ENCODE results near the gene CEP350.

DNA sequence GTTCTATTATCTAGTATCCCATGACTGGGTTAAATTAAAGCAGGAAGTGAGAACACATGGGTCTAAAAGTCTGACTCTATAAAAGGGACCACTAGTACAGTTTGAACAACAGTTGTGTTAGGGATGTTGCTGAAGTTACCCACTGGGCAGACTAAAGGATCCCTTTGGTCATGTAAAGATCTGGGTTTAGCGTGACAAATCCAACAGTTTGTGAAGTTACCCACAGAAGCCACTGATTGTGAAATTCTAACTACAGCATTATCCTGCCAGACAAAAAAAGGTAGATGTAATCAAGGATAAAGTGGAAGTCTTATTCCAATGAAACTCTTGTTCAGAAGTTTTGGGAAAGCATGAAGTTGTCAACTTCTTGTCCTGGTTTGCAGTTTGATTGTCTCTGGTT lies 205.7 kb downstream of the CEP350 start:
- no peak for TF ChIP-seq SPI1 (IDR thresholded peaks at IDR 0.05; ENCODE audit: borderline replicate concordance, insufficient read depth, low read depth, low read length)
- no peak for TF ChIP-seq FOXK2 (IDR thresholded peaks at IDR 0.05)
- no peak for TF ChIP-seq CTCF (IDR thresholded peaks at IDR 0.05 in 2 of 3, conservative IDR thresholded peaks at IDR 0.05 in 1 of 3; ENCODE audit: control insufficient read depth in 2 of 3, extremely low read depth in 1 of 3, insufficient read depth in 1 of 3, low read depth in 3 of 3, low read length in 3 of 3)
- TF ChIP-seq MYC (IDR thresholded peaks at IDR 0.05; ENCODE audit: insufficient read depth, insufficient read length, insufficient replicate concordance, low read length, severe bottlenecking): no peak
- no peak for TF ChIP-seq TARDBP (IDR thresholded peaks at IDR 0.05; ENCODE audit: borderline replicate concordance)
- no peak for TF ChIP-seq POLR2AphosphoS5 (IDR thresholded peaks at IDR 0.05; ENCODE audit: low read length)
- TF ChIP-seq, protein P1, sequence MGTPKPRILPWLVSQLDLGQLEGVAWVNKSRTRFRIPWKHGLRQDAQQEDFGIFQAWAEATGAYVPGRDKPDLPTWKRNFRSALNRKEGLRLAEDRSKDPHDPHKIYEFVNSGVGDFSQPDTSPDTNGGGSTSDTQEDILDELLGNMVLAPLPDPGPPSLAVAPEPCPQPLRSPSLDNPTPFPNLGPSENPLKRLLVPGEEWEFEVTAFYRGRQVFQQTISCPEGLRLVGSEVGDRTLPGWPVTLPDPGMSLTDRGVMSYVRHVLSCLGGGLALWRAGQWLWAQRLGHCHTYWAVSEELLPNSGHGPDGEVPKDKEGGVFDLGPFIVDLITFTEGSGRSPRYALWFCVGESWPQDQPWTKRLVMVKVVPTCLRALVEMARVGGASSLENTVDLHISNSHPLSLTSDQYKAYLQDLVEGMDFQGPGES (IDR thresholded peaks at IDR 0.05): no peak
- TF ChIP-seq GABPA (IDR thresholded peaks at IDR 0.05; ENCODE audit: low read depth): no peak
- TF ChIP-seq CEBPB (IDR thresholded peaks at IDR 0.05; ENCODE audit: borderline replicate concordance in 1 of 2, low read depth in 2 of 2, low read length in 2 of 2): no peak

Measured in GM12878 (cell line).